ENCODE results near the gene ABCC10.

DNA sequence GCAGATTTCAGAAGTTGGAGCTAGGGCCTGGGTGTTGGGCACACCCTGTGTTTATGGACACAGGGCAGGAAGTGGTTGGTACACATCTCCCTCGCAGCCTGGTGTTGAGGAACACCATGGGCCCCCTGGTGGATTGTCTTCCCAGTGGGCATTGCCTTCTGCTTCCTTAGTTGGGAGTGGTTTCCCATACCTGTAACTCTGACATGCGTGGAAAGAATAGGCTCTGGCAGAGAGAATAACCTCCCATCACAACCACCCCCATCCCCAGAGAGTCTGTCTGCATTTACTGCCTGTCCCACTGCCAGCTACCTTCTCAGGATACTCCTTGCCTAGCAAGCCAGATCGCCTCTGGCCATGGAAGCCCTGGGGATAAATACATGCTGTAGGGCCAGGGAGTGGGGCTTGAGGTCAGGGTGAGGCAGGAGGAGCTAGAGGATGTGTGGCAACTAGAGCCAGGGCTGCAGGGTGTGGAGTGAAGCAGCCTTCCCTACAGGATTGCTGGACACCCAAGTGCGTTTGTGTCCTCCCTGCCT is 68.1 kb downstream of the ABCC10 start:
- TF ChIP-seq, protein P1, sequence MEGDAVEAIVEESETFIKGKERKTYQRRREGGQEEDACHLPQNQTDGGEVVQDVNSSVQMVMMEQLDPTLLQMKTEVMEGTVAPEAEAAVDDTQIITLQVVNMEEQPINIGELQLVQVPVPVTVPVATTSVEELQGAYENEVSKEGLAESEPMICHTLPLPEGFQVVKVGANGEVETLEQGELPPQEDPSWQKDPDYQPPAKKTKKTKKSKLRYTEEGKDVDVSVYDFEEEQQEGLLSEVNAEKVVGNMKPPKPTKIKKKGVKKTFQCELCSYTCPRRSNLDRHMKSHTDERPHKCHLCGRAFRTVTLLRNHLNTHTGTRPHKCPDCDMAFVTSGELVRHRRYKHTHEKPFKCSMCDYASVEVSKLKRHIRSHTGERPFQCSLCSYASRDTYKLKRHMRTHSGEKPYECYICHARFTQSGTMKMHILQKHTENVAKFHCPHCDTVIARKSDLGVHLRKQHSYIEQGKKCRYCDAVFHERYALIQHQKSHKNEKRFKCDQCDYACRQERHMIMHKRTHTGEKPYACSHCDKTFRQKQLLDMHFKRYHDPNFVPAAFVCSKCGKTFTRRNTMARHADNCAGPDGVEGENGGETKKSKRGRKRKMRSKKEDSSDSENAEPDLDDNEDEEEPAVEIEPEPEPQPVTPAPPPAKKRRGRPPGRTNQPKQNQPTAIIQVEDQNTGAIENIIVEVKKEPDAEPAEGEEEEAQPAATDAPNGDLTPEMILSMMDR (IDR thresholded peaks at IDR 0.05), result no peak
- no peak for TF ChIP-seq POLR2A (IDR thresholded peaks at IDR 0.05; ENCODE audit: low read length)
- TF ChIP-seq, protein P2, sequence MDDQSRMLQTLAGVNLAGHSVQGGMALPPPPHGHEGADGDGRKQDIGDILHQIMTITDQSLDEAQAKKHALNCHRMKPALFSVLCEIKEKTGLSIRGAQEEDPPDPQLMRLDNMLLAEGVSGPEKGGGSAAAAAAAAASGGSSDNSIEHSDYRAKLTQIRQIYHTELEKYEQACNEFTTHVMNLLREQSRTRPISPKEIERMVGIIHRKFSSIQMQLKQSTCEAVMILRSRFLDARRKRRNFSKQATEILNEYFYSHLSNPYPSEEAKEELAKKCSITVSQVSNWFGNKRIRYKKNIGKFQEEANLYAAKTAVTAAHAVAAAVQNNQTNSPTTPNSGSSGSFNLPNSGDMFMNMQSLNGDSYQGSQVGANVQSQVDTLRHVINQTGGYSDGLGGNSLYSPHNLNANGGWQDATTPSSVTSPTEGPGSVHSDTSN (IDR thresholded peaks at IDR 0.05), result no peak
- TF ChIP-seq RNF2 (IDR thresholded peaks at IDR 0.05; ENCODE audit: borderline replicate concordance, low read depth), result no peak
- no peak for TF ChIP-seq SREBF2 (IDR thresholded peaks at IDR 0.05)
- TF ChIP-seq, protein P3, sequence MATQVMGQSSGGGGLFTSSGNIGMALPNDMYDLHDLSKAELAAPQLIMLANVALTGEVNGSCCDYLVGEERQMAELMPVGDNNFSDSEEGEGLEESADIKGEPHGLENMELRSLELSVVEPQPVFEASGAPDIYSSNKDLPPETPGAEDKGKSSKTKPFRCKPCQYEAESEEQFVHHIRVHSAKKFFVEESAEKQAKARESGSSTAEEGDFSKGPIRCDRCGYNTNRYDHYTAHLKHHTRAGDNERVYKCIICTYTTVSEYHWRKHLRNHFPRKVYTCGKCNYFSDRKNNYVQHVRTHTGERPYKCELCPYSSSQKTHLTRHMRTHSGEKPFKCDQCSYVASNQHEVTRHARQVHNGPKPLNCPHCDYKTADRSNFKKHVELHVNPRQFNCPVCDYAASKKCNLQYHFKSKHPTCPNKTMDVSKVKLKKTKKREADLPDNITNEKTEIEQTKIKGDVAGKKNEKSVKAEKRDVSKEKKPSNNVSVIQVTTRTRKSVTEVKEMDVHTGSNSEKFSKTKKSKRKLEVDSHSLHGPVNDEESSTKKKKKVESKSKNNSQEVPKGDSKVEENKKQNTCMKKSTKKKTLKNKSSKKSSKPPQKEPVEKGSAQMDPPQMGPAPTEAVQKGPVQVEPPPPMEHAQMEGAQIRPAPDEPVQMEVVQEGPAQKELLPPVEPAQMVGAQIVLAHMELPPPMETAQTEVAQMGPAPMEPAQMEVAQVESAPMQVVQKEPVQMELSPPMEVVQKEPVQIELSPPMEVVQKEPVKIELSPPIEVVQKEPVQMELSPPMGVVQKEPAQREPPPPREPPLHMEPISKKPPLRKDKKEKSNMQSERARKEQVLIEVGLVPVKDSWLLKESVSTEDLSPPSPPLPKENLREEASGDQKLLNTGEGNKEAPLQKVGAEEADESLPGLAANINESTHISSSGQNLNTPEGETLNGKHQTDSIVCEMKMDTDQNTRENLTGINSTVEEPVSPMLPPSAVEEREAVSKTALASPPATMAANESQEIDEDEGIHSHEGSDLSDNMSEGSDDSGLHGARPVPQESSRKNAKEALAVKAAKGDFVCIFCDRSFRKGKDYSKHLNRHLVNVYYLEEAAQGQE (IDR thresholded peaks at IDR 0.05), result no peak
- no peak for TF ChIP-seq HDAC2 (IDR thresholded peaks at IDR 0.05)
- TF ChIP-seq, protein P4, sequence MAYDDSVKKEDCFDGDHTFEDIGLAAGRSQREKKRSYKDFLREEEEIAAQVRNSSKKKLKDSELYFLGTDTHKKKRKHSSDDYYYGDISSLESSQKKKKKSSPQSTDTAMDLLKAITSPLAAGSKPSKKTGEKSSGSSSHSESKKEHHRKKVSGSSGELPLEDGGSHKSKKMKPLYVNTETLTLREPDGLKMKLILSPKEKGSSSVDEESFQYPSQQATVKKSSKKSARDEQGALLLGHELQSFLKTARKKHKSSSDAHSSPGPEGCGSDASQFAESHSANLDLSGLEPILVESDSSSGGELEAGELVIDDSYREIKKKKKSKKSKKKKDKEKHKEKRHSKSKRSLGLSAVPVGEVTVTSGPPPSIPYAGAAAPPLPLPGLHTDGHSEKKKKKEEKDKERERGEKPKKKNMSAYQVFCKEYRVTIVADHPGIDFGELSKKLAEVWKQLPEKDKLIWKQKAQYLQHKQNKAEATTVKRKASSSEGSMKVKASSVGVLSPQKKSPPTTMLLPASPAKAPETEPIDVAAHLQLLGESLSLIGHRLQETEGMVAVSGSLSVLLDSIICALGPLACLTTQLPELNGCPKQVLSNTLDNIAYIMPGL (CRISPR knock-in tag; IDR thresholded peaks at IDR 0.05; ENCODE audit: borderline replicate concordance), result no peak
- TF ChIP-seq, protein P5, sequence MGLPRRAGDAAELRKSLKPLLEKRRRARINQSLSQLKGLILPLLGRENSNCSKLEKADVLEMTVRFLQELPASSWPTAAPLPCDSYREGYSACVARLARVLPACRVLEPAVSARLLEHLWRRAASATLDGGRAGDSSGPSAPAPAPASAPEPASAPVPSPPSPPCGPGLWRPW (IDR thresholded peaks at IDR 0.05), result no peak
- no peak for TF ChIP-seq RFX5 (IDR thresholded peaks at IDR 0.05)
- no peak for TF ChIP-seq EP300 (IDR thresholded peaks at IDR 0.05)
- TF ChIP-seq, protein P6, sequence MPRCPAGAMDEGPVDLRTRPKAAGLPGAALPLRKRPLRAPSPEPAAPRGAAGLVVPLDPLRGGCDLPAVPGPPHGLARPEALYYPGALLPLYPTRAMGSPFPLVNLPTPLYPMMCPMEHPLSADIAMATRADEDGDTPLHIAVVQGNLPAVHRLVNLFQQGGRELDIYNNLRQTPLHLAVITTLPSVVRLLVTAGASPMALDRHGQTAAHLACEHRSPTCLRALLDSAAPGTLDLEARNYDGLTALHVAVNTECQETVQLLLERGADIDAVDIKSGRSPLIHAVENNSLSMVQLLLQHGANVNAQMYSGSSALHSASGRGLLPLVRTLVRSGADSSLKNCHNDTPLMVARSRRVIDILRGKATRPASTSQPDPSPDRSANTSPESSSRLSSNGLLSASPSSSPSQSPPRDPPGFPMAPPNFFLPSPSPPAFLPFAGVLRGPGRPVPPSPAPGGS (IDR thresholded peaks at IDR 0.05), result no peak
- TF ChIP-seq RAD21 (conservative IDR thresholded peaks at IDR 0.05 in 1 of 2, IDR thresholded peaks at IDR 0.05 in 1 of 2), result peak in 1 of 2 experiments; percentile 15; a peak in 1 of 5 replicates
